ENCODE results near the gene NGB.

- TF ChIP-seq CTCF (IDR thresholded peaks at IDR 0.05) (no peak), POLR2A (IDR thresholded peaks at IDR 0.05) (no peak), POLR2AphosphoS5 (IDR thresholded peaks at IDR 0.05) (no peak)
These were observed 5.9 kb downstream of the NGB start for GRCh38 chr14:77265187-77265515.

All from transverse colon (tissue), 4 donors.